ENCODE results near the gene MSI2.

The MSI2 gene

GRCh38 chr17:57256708-57257112 lies 387 bp downstream of the MSI2 start:
- DNase-seq (ENCODE audit: low read depth, low spot score): no peak
- Histone ChIP-seq H3K4me3 (ENCODE audit: insufficient read length, low read depth) (peak overlapping the region; percentile 44), H3K9me3 (ENCODE audit: insufficient read depth, low read length) (peaks cover 1% of the 10 kb centered on the region), H3K4me1 (ENCODE audit: insufficient read depth, insufficient read length) (peaks cover 4% of the 10 kb centered on the region), H3K9ac (ENCODE audit: insufficient read length, low read depth) (peak overlapping the region; percentile 37), H3K36me3 (ENCODE audit: insufficient read depth, insufficient read length, low read length) (peaks cover 9% of the 10 kb centered on the region), H3K27me3 (ENCODE audit: insufficient read depth, insufficient read length) (peaks cover 12% of the 10 kb centered on the region)
- TF ChIP-seq SUZ12 (IDR thresholded peaks at IDR 0.05; ENCODE audit: extremely low read depth, insufficient read depth, insufficient read length) (no peak), ZNF274 (IDR thresholded peaks at IDR 0.05; ENCODE audit: low read depth, low read length) (no peak), YY1 (IDR thresholded peaks at IDR 0.05; ENCODE audit: insufficient read depth, insufficient read length) (peak; percentile 21)

- Histone ChIP-seq H3K9ac (ENCODE audit: insufficient read length, low read depth) (peak overlapping the region; percentile 73), H3K4me3 (ENCODE audit: insufficient read length, low read depth) (peak overlapping the region; percentile 44), H3K4me1 (ENCODE audit: insufficient read depth, insufficient read length) (peaks cover 4% of the 10 kb centered on the region), H3K36me3 (ENCODE audit: insufficient read depth, insufficient read length, low read length) (peaks cover 15% of the 10 kb centered on the region), H3K27me3 (ENCODE audit: insufficient read depth, insufficient read length) (peaks cover 12% of the 10 kb centered on the region), H3K9me3 (ENCODE audit: insufficient read depth, low read length) (no peaks in the 10 kb centered on the region)
- TF ChIP-seq ZNF274 (IDR thresholded peaks at IDR 0.05; ENCODE audit: low read depth, low read length): no peak
- TF ChIP-seq SUZ12 (IDR thresholded peaks at IDR 0.05; ENCODE audit: extremely low read depth, insufficient read depth, insufficient read length): no peak
- TF ChIP-seq YY1 (IDR thresholded peaks at IDR 0.05; ENCODE audit: insufficient read depth, insufficient read length): no peak
- no peak for DNase-seq (ENCODE audit: low read depth, low spot score)
These were observed 1.0 kb downstream of the MSI2 start for GRCh38 chr17:57257195-57257894.

- Histone ChIP-seq H3K4me3 (ENCODE audit: insufficient read length, low read depth) (peak overlapping the region; percentile 44), H3K9ac (ENCODE audit: insufficient read length, low read depth) (peak overlapping the region; percentile 74), H3K9me3 (ENCODE audit: insufficient read depth, low read length) (no peaks in the 10 kb centered on the region), H3K36me3 (ENCODE audit: insufficient read depth, insufficient read length, low read length) (peaks cover 22% of the 10 kb centered on the region), H3K4me1 (ENCODE audit: insufficient read depth, insufficient read length) (peaks cover 4% of the 10 kb centered on the region), H3K27me3 (ENCODE audit: insufficient read depth, insufficient read length) (peaks cover 12% of the 10 kb centered on the region)
- DNase-seq (ENCODE audit: low read depth, low spot score): no peak
- TF ChIP-seq ZNF274 (IDR thresholded peaks at IDR 0.05; ENCODE audit: low read depth, low read length): no peak
- TF ChIP-seq SUZ12 (IDR thresholded peaks at IDR 0.05; ENCODE audit: extremely low read depth, insufficient read depth, insufficient read length): no peak
- no peak for TF ChIP-seq YY1 (IDR thresholded peaks at IDR 0.05; ENCODE audit: insufficient read depth, insufficient read length)
These were observed 1.9 kb downstream of the MSI2 start for GRCh38 chr17:57257895-57258851.

GRCh38 chr17:57259306-57259705 lies 3.0 kb downstream of the MSI2 start:
- TF ChIP-seq SUZ12 (IDR thresholded peaks at IDR 0.05; ENCODE audit: extremely low read depth, insufficient read depth, insufficient read length): no peak
- TF ChIP-seq ZNF274 (IDR thresholded peaks at IDR 0.05; ENCODE audit: low read depth, low read length): no peak
- no peak for TF ChIP-seq YY1 (IDR thresholded peaks at IDR 0.05; ENCODE audit: insufficient read depth, insufficient read length)
- Histone ChIP-seq H3K9ac (ENCODE audit: insufficient read length, low read depth) (peak overlapping the region; percentile 28), H3K4me1 (ENCODE audit: insufficient read depth, insufficient read length) (peaks cover 4% of the 10 kb centered on the region), H3K9me3 (ENCODE audit: insufficient read depth, low read length) (no peaks in the 10 kb centered on the region), H3K27me3 (ENCODE audit: insufficient read depth, insufficient read length) (peaks cover 10% of the 10 kb centered on the region), H3K36me3 (ENCODE audit: insufficient read depth, insufficient read length, low read length) (peaks cover 33% of the 10 kb centered on the region), H3K4me3 (ENCODE audit: insufficient read length, low read depth) (peak overlapping the region; percentile 44)
- DNase-seq (ENCODE audit: low read depth, low spot score): no peak

GRCh38 chr17:57259817-57260216 lies 3.5 kb downstream of the MSI2 start:
- Histone ChIP-seq H3K9me3 (ENCODE audit: insufficient read depth, low read length) (no peaks in the 10 kb centered on the region), H3K36me3 (ENCODE audit: insufficient read depth, insufficient read length, low read length) (peaks cover 38% of the 10 kb centered on the region), H3K9ac (ENCODE audit: insufficient read length, low read depth) (no peak overlapping the region), H3K4me1 (ENCODE audit: insufficient read depth, insufficient read length) (peaks cover 4% of the 10 kb centered on the region), H3K27me3 (ENCODE audit: insufficient read depth, insufficient read length) (peaks cover 5% of the 10 kb centered on the region), H3K4me3 (ENCODE audit: insufficient read length, low read depth) (no peak overlapping the region)
- TF ChIP-seq SUZ12 (IDR thresholded peaks at IDR 0.05; ENCODE audit: extremely low read depth, insufficient read depth, insufficient read length): no peak
- no peak for TF ChIP-seq YY1 (IDR thresholded peaks at IDR 0.05; ENCODE audit: insufficient read depth, insufficient read length)
- TF ChIP-seq ZNF274 (IDR thresholded peaks at IDR 0.05; ENCODE audit: low read depth, low read length): no peak
- no peak for DNase-seq (ENCODE audit: low read depth, low spot score)

GRCh38 chr17:57260325-57261083 lies 4.2 kb downstream of the MSI2 start:
- Histone ChIP-seq H3K27me3 (ENCODE audit: insufficient read depth, insufficient read length) (no peaks in the 10 kb centered on the region), H3K9ac (ENCODE audit: insufficient read length, low read depth) (no peak overlapping the region), H3K4me3 (ENCODE audit: insufficient read length, low read depth) (no peak overlapping the region), H3K4me1 (ENCODE audit: insufficient read depth, insufficient read length) (peaks cover 4% of the 10 kb centered on the region), H3K9me3 (ENCODE audit: insufficient read depth, low read length) (no peaks in the 10 kb centered on the region), H3K36me3 (ENCODE audit: insufficient read depth, insufficient read length, low read length) (peaks cover 45% of the 10 kb centered on the region)
- no peak for DNase-seq (ENCODE audit: low read depth, low spot score)
- TF ChIP-seq YY1 (IDR thresholded peaks at IDR 0.05; ENCODE audit: insufficient read depth, insufficient read length): no peak
- no peak for TF ChIP-seq ZNF274 (IDR thresholded peaks at IDR 0.05; ENCODE audit: low read depth, low read length)
